Measurements from ENCODE around the gene SULT1A2.
"Not testable (repeated sequence)": the region's sequence is repeated elsewhere in the genome, so short reads cannot be mapped to it uniquely, and the experiment has no call there.

SULT1A2 gene

GRCh38 chr16:28596840-28597691, at the start of gene SULT1A2:
TSS of gene SULT1A2 (minus strand) at chr16:28597050. CDS start at chr16:28595930, 1,120 bp downstream.
- no peak for DNase-seq (ENCODE audit: low read depth)

DNA sequence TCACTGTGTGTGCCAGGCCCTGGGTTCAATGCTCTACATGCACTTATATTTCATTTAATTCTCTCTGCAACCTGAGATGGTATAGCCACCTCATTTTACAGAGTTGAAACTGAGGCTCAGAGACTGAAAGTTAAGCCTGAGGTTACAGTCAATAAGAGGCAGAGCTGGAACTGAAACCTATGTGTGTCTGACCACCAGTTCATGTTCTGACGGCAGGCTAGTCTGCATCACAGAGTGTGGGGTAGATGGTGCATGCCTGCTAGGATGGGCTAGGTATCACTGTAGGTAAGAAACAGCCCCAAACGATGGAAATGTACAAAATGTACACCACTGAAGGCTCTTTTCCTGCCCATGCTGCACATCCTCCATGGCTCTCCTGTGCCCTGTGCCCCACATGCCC, 43.1 kb upstream of the SULT1A2 start:
- DNase-seq (ENCODE audit: low read depth), result not testable (repeated sequence)

- DNase-seq (ENCODE audit: low read depth), result not testable (repeated sequence)
These were observed 41.5 kb upstream of the SULT1A2 start for GRCh38 chr16:28638359-28638758.

- not testable (repeated sequence) for DNase-seq (ENCODE audit: low read depth)
These were observed 40.9 kb upstream of the SULT1A2 start, which contains the start of gene NPIPB8 for GRCh38 chr16:28637765-28638164. TSS of gene NPIPB8 (plus strand) at chr16:28638065. CDS start at chr16:28638361, 296 bp downstream.

DNA sequence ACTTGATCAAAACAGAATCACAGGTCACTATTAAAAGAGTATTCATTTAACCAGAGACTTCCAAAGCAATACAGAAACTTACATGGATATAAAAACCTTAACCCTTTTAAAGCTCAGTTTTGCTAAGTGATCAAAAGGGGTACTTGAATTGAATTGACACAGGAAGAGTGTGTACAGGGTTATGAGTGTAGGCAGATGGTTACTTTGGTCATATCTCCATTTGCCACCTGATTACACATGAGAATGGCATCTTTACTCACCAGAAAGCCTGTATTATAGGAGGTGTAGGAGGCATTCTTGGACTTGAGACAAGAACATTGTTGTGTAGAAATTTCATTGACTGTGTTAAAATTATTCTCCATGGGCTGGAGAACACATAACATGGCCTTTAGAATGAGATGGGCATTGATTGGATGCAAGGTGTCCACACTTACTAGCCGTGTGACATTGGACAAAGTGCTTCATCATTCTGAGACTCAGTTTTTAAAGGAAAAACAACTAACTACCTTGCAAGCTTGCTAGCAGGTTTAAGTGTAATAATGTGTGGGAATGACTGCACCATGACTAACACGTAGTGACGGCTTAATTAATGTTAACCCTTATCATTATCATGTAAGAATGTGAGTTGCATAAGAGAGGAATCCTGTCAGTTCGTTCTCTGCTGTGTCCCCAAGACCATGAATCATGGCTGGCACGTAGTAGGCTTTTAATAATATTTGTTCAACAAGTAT, 39.4 kb upstream of the SULT1A2 start:
- DNase-seq (ENCODE audit: low read depth), result not testable (repeated sequence)

- not testable (repeated sequence) for DNase-seq (ENCODE audit: low read depth)
These were observed 34.1 kb upstream of the SULT1A2 start for GRCh38 chr16:28630905-28631304.

DNA sequence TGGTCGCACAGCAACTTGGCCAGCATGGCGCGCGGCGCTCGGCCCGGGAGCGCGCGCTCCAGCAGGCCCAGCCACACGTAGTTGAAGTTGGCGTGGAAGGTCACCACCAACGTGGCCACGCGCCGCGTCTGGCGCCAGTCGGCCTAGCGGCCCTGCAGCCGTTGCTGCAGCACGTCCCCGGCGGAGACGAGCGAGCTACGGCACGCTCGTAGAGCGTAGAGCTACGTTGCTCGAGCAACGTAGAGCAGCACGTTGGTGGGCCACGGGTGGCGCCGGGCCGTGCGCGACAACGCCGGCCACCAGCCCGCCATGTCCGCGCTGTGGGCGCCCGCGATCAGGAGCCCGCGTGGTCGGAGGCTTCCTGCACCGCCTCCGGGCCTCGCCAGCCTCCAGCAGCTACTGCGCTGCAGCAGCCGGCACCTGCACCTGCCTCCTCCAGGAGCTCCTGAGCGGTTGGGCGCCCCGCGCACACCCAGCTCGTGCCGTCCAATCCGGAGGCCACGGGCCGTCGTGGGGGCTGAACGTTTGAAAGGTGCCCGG, 26.4 kb upstream of the SULT1A2 start:
- peak; percentile 52 for DNase-seq (ENCODE audit: low read depth)

- DNase-seq (ENCODE audit: low read depth), result not testable (repeated sequence)
These were observed 25.8 kb upstream of the SULT1A2 start for GRCh38 chr16:28622532-28623171.

DNA sequence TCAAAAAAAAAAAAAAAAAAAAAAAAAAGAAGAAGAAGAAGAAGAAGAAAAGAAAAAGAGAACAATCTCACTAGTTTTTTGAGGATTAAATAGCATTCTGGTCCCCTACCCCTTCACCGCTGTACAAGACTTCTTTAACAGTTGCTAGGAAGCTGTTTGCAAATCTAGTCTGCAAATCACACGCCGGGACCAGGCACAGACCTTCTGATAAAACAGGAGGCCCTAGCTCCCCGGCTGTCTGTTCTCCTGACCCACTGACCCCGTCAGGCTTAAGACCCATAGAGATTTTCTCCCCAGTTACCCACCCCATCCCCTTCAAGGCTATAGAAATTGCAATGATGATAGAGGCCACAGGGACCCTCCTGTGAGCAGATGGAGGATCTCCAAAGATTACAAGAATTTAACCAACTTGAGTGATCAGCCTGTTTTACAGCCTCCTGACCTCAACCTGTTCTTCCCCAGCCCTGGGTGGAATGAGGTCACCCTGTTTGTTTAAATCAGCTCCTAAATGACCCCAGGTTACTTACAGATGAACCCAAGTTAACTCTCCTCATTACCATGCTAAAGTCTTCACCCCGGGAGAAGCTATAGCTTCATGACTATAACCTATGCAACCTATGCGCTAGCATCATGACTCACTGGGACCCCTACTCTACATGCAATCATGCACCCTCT, 24.8 kb upstream of the SULT1A2 start:
- no peak for DNase-seq (ENCODE audit: low read depth)

DNA sequence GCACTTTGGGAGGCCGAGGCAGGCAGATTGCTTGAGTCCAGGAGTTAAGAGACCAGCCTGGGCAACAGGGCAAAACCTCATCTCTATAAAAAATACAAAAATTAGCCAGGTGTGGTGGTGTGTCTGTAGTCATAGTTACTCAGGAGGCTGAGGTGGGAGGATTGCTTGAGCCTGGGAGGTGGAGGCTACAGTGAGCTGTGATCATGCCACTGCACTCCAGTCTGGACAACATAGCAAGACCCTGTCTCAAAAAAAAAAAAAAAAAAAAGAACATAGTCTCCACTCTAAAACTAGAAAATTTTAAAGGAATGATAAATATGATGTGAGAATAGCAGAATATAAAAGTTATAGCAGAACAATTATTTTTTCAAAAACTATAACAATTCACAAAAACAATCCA, 23.5 kb upstream of the SULT1A2 start:
- not testable (repeated sequence) for DNase-seq (ENCODE audit: low read depth)

- DNase-seq (ENCODE audit: low read depth), result no peak
These were observed 21.0 kb upstream of the SULT1A2 start for GRCh38 chr16:28617874-28618273.

GRCh38 chr16:28616636-28617035, 19.8 kb upstream of the SULT1A2 start:
- DNase-seq (ENCODE audit: low read depth), result no peak

DNA sequence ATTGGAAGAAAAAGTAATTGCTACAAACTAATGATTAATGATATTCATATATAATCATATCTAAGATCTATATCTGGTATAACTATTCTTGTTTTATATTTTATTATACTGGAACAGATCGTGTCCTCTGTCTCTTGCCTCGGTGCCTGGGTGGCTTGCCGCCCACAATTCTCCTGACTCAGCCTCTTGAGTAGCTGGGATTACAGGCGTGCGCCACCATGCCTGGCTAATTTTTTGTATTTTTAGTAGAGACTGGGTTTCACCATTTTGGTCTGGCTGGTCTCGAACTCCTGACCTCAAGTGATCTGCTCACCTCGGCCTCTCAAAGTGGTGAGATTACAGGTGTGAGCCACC, 19.4 kb upstream of the SULT1A2 start:
- not testable (repeated sequence) for DNase-seq (ENCODE audit: low read depth)

- not testable (repeated sequence) for DNase-seq (ENCODE audit: low read depth)
These were observed 18.8 kb upstream of the SULT1A2 start for GRCh38 chr16:28615486-28616223.

GRCh38 chr16:28614561-28614960, 17.7 kb upstream of the SULT1A2 start:
- DNase-seq (ENCODE audit: low read depth), result not testable (repeated sequence)

DNA sequence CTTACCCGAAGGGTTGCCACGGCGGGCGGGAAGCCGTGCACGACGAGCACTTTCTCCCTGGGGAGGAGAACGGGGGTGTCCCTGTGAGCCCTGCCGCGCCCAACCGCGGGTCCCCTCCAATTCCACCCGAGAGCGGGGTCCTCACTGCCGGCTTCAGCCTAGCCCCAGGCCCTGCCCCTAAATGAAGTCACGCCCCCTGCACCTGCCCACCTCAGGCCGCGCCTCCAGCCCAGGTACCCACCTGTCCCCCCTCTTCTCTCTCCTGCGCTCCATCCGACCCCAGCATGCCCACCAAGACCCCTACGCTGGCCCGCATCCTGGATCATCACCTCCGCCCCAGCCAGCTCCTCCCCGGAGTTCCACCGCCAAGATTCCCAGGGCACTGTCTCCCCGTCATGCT, 17.1 kb upstream of the SULT1A2 start:
- DNase-seq (ENCODE audit: low read depth), result not testable (repeated sequence)

DNA sequence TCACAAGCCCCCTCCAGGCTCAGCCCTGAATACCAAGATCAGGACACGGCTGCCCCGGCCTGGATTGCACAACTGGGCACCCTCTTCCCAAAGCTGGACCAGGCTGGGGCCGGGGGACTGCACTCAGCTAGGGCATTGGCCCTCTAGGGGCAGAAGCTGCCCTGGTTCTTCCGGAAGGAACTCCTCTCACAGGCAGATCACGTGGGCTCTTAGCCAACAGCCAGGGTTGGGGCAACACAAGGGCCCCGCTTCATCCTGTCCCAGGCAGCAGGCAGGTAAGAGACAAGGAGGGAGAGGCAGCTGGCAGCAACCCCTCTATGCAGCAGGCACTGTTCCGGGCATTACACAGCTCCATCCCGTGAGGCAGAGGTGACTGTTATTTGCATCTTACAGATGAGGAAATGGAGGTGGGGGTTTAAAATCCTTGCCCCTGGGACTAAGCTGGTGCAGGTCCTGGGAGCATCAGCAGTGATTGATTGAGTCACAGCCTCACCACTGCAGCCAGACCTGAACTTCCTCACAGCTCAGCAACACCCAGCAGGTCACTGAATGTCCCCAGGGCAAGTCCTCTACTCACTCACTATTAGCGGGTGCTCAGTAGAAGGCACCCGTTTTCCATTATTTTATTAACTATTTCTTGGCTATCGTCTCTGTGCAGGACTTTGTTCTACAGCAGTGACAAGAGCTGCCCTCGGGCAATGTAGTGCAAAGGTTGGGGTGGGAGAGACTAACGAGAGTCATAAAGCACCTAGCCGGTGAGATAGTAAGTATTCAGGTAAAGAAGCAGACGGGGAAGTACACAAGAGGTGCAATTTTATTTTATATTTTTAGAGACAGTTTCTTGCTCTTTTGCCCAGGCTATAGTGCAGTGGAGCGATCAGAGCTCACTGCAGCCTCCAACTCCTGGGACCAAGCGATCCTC, 15.8 kb upstream of the SULT1A2 start:
- DNase-seq (ENCODE audit: low read depth), result not testable (repeated sequence)

- no peak for DNase-seq (ENCODE audit: low read depth)
These were observed 13.8 kb upstream of the SULT1A2 start for GRCh38 chr16:28610595-28611191.
